ENCODE measurements around the gene RCAN2. TPM values are rescaled to one million over a fixed set of nuclear protein-coding genes. Genes with fewer than 3 reads are reported as not detected.

Gene RCAN2
- total RNA-seq, 1 experiment from 2014 or later = not detected

GRCh38 chr6:46310196-46310595 is 181.1 kb downstream of the RCAN2 start:
- H3K4me1 ChIP-seq (ENCODE audit: insufficient read depth, low read length, poor library complexity, severe bottlenecking) = no peaks in the 10 kb centered on the region
- intact Hi-C loops (cut with micrococcal nuclease; ENCODE audit: unreplicated experiment) = no loop called here
- CTCF ChIA-PET = no interaction called here
- no peak overlapping the region for H3K27ac ChIP-seq (ENCODE audit: low read depth, low read length, poor library complexity, severe bottlenecking)
- H3K9me3 ChIP-seq (ENCODE audit: low read depth, low read length, poor library complexity, severe bottlenecking) = no peaks in the 10 kb centered on the region
- POLR2A ChIA-PET (ENCODE audit: low non-redundant PET) = no interaction called here
- no peak for DNase-seq (ENCODE audit: low spot score)
- TF ChIP-seq EZH2 (IDR thresholded peaks at IDR 0.05; ENCODE audit: borderline replicate concordance, low read depth, low read length, poor library complexity, severe bottlenecking) = no peak
- TF ChIP-seq CTCF (conservative IDR thresholded peaks at IDR 0.05; ENCODE audit: low read depth, low read length) = no peak
- peaks cover 18% of the 10 kb centered on the region for H3K27me3 ChIP-seq (replicated peaks; ENCODE audit: insufficient read depth, low read depth, low read length, poor library complexity)
- no peak overlapping the region for H3K4me3 ChIP-seq (ENCODE audit: low read depth, low read length, poor library complexity, severe bottlenecking)
- H3K36me3 ChIP-seq (ENCODE audit: insufficient read depth, low read length, poor library complexity, severe bottlenecking) = no peaks in the 10 kb centered on the region
- BruUV-seq (replicated peaks) = no TSS peak

GRCh38 chr6:46306431-46306830 is 184.8 kb downstream of the RCAN2 start:
- intact Hi-C loops (cut with micrococcal nuclease; ENCODE audit: unreplicated experiment) = no loop called here
- ChIA-PET POLR2A (ENCODE audit: low non-redundant PET) (no interaction called here), CTCF (no interaction called here)
- no peak overlapping the region for H3K4me3 ChIP-seq (ENCODE audit: low read depth, low read length, poor library complexity, severe bottlenecking)
- no peaks in the 10 kb centered on the region for H3K9me3 ChIP-seq (ENCODE audit: low read depth, low read length, poor library complexity, severe bottlenecking)
- no peaks in the 10 kb centered on the region for H3K36me3 ChIP-seq (ENCODE audit: insufficient read depth, low read length, poor library complexity, severe bottlenecking)
- peaks cover 8% of the 10 kb centered on the region for H3K27me3 ChIP-seq (replicated peaks; ENCODE audit: insufficient read depth, low read depth, low read length, poor library complexity)
- no TSS peak for BruUV-seq (replicated peaks)
- no peaks in the 10 kb centered on the region for H3K4me1 ChIP-seq (ENCODE audit: insufficient read depth, low read length, poor library complexity, severe bottlenecking)
- H3K27ac ChIP-seq (ENCODE audit: low read depth, low read length, poor library complexity, severe bottlenecking) = no peak overlapping the region
- no peak for DNase-seq (ENCODE audit: low spot score)
- TF ChIP-seq EZH2 (IDR thresholded peaks at IDR 0.05; ENCODE audit: borderline replicate concordance, low read depth, low read length, poor library complexity, severe bottlenecking) (no peak), CTCF (conservative IDR thresholded peaks at IDR 0.05; ENCODE audit: low read depth, low read length) (no peak)

- Histone ChIP-seq H3K4me3 (ENCODE audit: low read depth, low read length, poor library complexity, severe bottlenecking) (no peak overlapping the region), H3K4me1 (ENCODE audit: insufficient read depth, low read length, poor library complexity, severe bottlenecking) (no peaks in the 10 kb centered on the region), H3K27me3 (replicated peaks; ENCODE audit: insufficient read depth, low read depth, low read length, poor library complexity) (peaks cover 7% of the 10 kb centered on the region), H3K36me3 (ENCODE audit: insufficient read depth, low read length, poor library complexity, severe bottlenecking) (no peaks in the 10 kb centered on the region), H3K27ac (ENCODE audit: low read depth, low read length, poor library complexity, severe bottlenecking) (no peak overlapping the region), H3K9me3 (ENCODE audit: low read depth, low read length, poor library complexity, severe bottlenecking) (no peaks in the 10 kb centered on the region)
- no peak for TF ChIP-seq EZH2 (IDR thresholded peaks at IDR 0.05; ENCODE audit: borderline replicate concordance, low read depth, low read length, poor library complexity, severe bottlenecking)
- TF ChIP-seq CTCF (conservative IDR thresholded peaks at IDR 0.05; ENCODE audit: low read depth, low read length) = no peak
- CTCF ChIA-PET = no interaction called here
- intact Hi-C loops (cut with micrococcal nuclease; ENCODE audit: unreplicated experiment) = no loop called here
- POLR2A ChIA-PET (ENCODE audit: low non-redundant PET) = no interaction called here
- DNase-seq (ENCODE audit: low spot score) = no peak
- BruUV-seq (replicated peaks) = no TSS peak
Measured at GRCh38 chr6:46305833-46306232, 185.4 kb downstream of the RCAN2 start.

Data from A673 (cell line).